NT2/D1 (cell line): ENCODE data around the gene RSAD2.

Experiments
- DNase-seq: peaks from one replicate; pipeline ENCODE4 v3.0.0-alpha.2; 2011; ENCODE audit warnings: low read depth, low spot score
- H3K27me3 ChIP-seq: 2 replicates; pipeline ENCODE4 v1.6.0; 2011; ENCODE audit warnings: mild to moderate bottlenecking; ENCODE audit not compliant: insufficient read length, insufficient read depth
- H3K36me3 ChIP-seq: 2 replicates; pipeline ENCODE4 v1.6.1; 2011; ENCODE audit warnings: mild to moderate bottlenecking, low read length, mixed read lengths; ENCODE audit not compliant: insufficient read depth, insufficient read length
- H3K4me1 ChIP-seq: 2 replicates; pipeline ENCODE4 v1.5.1; 2011; ENCODE audit not compliant: insufficient read depth, insufficient read length
- H3K4me3 ChIP-seq: 2 replicates; pipeline ENCODE4 v1.5.1; 2011; ENCODE audit warnings: low read depth; ENCODE audit not compliant: insufficient read length
- H3K9ac ChIP-seq: 2 replicates; pipeline ENCODE4 v1.6.0; 2011; ENCODE audit warnings: low read depth; ENCODE audit not compliant: insufficient read length
- H3K9me3 ChIP-seq: 2 replicates; pipeline ENCODE4 v1.5.1; 2011; ENCODE audit warnings: mild to moderate bottlenecking, low read length; ENCODE audit not compliant: insufficient read depth
- SUZ12 ChIP-seq: IDR thresholded peaks from 2 replicates; pipeline ENCODE4 v1.6.1; 2011; ENCODE audit not compliant: insufficient read length, insufficient read depth; ENCODE audit errors: extremely low read depth
- YY1 ChIP-seq: IDR thresholded peaks from 2 replicates; pipeline ENCODE4 v1.6.1; 2011; ENCODE audit not compliant: insufficient read length, insufficient read depth
- ZNF274 ChIP-seq: IDR thresholded peaks from 2 replicates; pipeline ENCODE4 v1.6.1; 2011; ENCODE audit warnings: mild to moderate bottlenecking, low read depth, low read length

RSAD2 gene

GRCh38 chr2:6941299-6942046, 63.9 kb downstream of the RSAD2 start:
- TF ChIP-seq SUZ12 = no peak
- no peak for TF ChIP-seq ZNF274
- TF ChIP-seq YY1 = no peak
- no peaks in the 10 kb centered on the region for H3K9me3 ChIP-seq
- H3K27me3 ChIP-seq = no peaks in the 10 kb centered on the region
- H3K4me3 ChIP-seq = no peak overlapping the region
- no peaks in the 10 kb centered on the region for H3K4me1 ChIP-seq
- H3K36me3 ChIP-seq = peaks cover 12% of the 10 kb centered on the region
- no peak overlapping the region for H3K9ac ChIP-seq
- DNase-seq = no peak

- DNase-seq = no peak
- Histone ChIP-seq H3K27me3 (no peaks in the 10 kb centered on the region), H3K9ac (no peak overlapping the region), H3K4me3 (no peak overlapping the region), H3K36me3 (peaks cover 12% of the 10 kb centered on the region), H3K4me1 (no peaks in the 10 kb centered on the region), H3K9me3 (no peaks in the 10 kb centered on the region)
- TF ChIP-seq ZNF274 = no peak
- no peak for TF ChIP-seq SUZ12
- no peak for TF ChIP-seq YY1
These were observed 65.3 kb downstream of the RSAD2 start for GRCh38 chr2:6942848-6943247.

- no peak overlapping the region for H3K4me3 ChIP-seq
- H3K9ac ChIP-seq = no peak overlapping the region
- no peaks in the 10 kb centered on the region for H3K9me3 ChIP-seq
- TF ChIP-seq ZNF274 = no peak
- TF ChIP-seq SUZ12 = no peak
- TF ChIP-seq YY1 = no peak
- no peaks in the 10 kb centered on the region for H3K4me1 ChIP-seq
- DNase-seq = no peak
- H3K27me3 ChIP-seq = no peaks in the 10 kb centered on the region
- peaks cover 16% of the 10 kb centered on the region for H3K36me3 ChIP-seq
These were observed 65.9 kb downstream of the RSAD2 start for GRCh38 chr2:6943523-6943922.

GRCh38 chr2:6943971-6944370, 66.4 kb downstream of the RSAD2 start:
- Histone ChIP-seq H3K4me3 (no peak overlapping the region), H3K9me3 (no peaks in the 10 kb centered on the region), H3K9ac (no peak overlapping the region), H3K36me3 (peaks cover 16% of the 10 kb centered on the region), H3K27me3 (no peaks in the 10 kb centered on the region), H3K4me1 (no peaks in the 10 kb centered on the region)
- TF ChIP-seq SUZ12 = no peak
- no peak for TF ChIP-seq ZNF274
- no peak for TF ChIP-seq YY1
- DNase-seq = no peak

GRCh38 chr2:6944555-6944954, 67.0 kb downstream of the RSAD2 start:
- no peak overlapping the region for H3K9ac ChIP-seq
- H3K27me3 ChIP-seq = no peaks in the 10 kb centered on the region
- no peaks in the 10 kb centered on the region for H3K9me3 ChIP-seq
- no peak overlapping the region for H3K4me3 ChIP-seq
- H3K36me3 ChIP-seq = peaks cover 16% of the 10 kb centered on the region
- no peaks in the 10 kb centered on the region for H3K4me1 ChIP-seq
- no peak for TF ChIP-seq YY1
- no peak for TF ChIP-seq SUZ12
- no peak for TF ChIP-seq ZNF274
- no peak for DNase-seq

- TF ChIP-seq YY1 (no peak), ZNF274 (no peak), SUZ12 (no peak)
- Histone ChIP-seq H3K27me3 (no peaks in the 10 kb centered on the region), H3K4me1 (no peaks in the 10 kb centered on the region), H3K9me3 (no peaks in the 10 kb centered on the region), H3K4me3 (no peak overlapping the region), H3K36me3 (peaks cover 16% of the 10 kb centered on the region), H3K9ac (no peak overlapping the region)
- no peak for DNase-seq
These were observed 67.7 kb downstream of the RSAD2 start for GRCh38 chr2:6945087-6945813.

- DNase-seq = no peak
- Histone ChIP-seq H3K4me3 (no peak overlapping the region), H3K9me3 (no peaks in the 10 kb centered on the region), H3K4me1 (no peaks in the 10 kb centered on the region), H3K36me3 (peaks cover 16% of the 10 kb centered on the region), H3K9ac (no peak overlapping the region), H3K27me3 (no peaks in the 10 kb centered on the region)
- no peak for TF ChIP-seq ZNF274
- no peak for TF ChIP-seq SUZ12
- TF ChIP-seq YY1 = no peak
These were observed 68.2 kb downstream of the RSAD2 start for GRCh38 chr2:6945821-6946220.
